GM13977 (cell line): ENCODE measurements around the gene GALNT14.

Experiments
- DNase-seq: peaks from one replicate; pipeline ENCODE4 v3.0.0; 2012; ENCODE audit warnings: low spot score
- in situ Hi-C: fragments of 300-500 bp; cut with MboI; formaldehyde crosslinking; loops from one replicate; pipeline ENCODE4 v1.12.0; 2022; ENCODE audit warnings: low sequenced_read_pairs, low pct_unique_long_range_greater_than_20kb, mixed read lengths, inconsistent platforms; ENCODE audit not compliant: unreplicated experiment
- TF ChIP-seq, protein P1 (sequence below): IDR thresholded peaks from 2 replicates; pipeline ENCODE4 v1.5.1; 2012; ENCODE audit warnings: mild to moderate bottlenecking, control low read depth; ENCODE audit not compliant: insufficient read depth; ENCODE audit errors: extremely low read depth, missing control alignments

GALNT14 gene

GRCh38 chr2:30865892-30866681 lies 272.2 kb downstream of the GALNT14 start:
- no peak for DNase-seq
- TF ChIP-seq, protein P1, sequence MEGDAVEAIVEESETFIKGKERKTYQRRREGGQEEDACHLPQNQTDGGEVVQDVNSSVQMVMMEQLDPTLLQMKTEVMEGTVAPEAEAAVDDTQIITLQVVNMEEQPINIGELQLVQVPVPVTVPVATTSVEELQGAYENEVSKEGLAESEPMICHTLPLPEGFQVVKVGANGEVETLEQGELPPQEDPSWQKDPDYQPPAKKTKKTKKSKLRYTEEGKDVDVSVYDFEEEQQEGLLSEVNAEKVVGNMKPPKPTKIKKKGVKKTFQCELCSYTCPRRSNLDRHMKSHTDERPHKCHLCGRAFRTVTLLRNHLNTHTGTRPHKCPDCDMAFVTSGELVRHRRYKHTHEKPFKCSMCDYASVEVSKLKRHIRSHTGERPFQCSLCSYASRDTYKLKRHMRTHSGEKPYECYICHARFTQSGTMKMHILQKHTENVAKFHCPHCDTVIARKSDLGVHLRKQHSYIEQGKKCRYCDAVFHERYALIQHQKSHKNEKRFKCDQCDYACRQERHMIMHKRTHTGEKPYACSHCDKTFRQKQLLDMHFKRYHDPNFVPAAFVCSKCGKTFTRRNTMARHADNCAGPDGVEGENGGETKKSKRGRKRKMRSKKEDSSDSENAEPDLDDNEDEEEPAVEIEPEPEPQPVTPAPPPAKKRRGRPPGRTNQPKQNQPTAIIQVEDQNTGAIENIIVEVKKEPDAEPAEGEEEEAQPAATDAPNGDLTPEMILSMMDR = no peak
- in situ Hi-C loops = no loop called here

DNA sequence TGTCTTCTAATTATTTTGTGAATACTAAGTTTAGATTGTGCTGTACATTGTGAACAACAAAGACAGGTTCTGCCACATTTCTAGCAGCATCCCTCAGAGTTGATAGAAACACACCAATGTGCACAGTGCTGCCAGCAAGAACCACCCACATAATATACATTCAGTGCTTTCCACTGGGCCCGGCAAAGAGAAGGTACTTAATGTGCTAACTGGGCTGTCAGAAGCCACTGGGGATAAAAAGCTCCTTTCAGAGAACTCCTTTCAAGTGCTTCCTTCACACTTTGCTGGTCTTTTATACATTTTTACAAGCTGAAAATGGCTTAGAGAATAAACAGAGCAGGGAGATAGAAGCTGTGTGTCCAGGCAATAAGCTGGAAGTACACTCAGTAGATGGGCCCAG lies 273.0 kb downstream of the GALNT14 start:
- in situ Hi-C loops = no loop called here
- TF ChIP-seq, protein P1 = no peak
- DNase-seq = no peak

GRCh38 chr2:30862054-30862651 lies 276.1 kb downstream of the GALNT14 start:
- TF ChIP-seq, protein P1 = peak; percentile 66
- peak; percentile 61 for DNase-seq
- in situ Hi-C loops = no loop called here

- in situ Hi-C loops = no loop called here
- DNase-seq = no peak
Measured at GRCh38 chr2:30860726-30861125, 277.5 kb downstream of the GALNT14 start.

More at GRCh38 chr2:30860726-30861125, 277.5 kb downstream of the GALNT14 start:
- TF ChIP-seq, protein P1 = no peak
